KMS-11 (cell line): Measurements from ENCODE around the gene THSD1.

Experiments
- H2AFZ ChIP-seq: fragments of 200-600 bp; sonication (generic); 2 replicates; pipeline ENCODE4 v1.6.1; 2016; ENCODE audit warnings: antibody characterized with exemption, mixed run types, low read depth
- H3K27ac ChIP-seq: fragments of 200-600 bp; sonication (generic); 2 replicates; pipeline ENCODE4 v1.6.1; 2016; ENCODE audit warnings: mild to moderate bottlenecking, mixed run types
- H3K27me3 ChIP-seq: fragments of 200-600 bp; sonication (generic); 2 replicates; pipeline ENCODE4 v1.6.1; 2017; ENCODE audit warnings: mild to moderate bottlenecking, low read depth, mixed run types, moderate library complexity; ENCODE audit not compliant: insufficient read depth
- H3K36me3 ChIP-seq: fragments of 200-600 bp; sonication (generic); 2 replicates; pipeline ENCODE4 v1.6.1; 2017; ENCODE audit warnings: mild to moderate bottlenecking, mixed run types; ENCODE audit not compliant: insufficient read depth
- H3K4me1 ChIP-seq: fragments of 200-600 bp; sonication (generic); 2 replicates; pipeline ENCODE4 v1.6.1; 2016; ENCODE audit warnings: mild to moderate bottlenecking, low read depth, mixed run types; ENCODE audit not compliant: poor library complexity, severe bottlenecking
- H3K4me2 ChIP-seq: fragments of 200-600 bp; sonication (generic); 2 replicates; pipeline ENCODE4 v1.7.0; 2016; ENCODE audit warnings: mild to moderate bottlenecking, mixed run types
- H3K4me3 ChIP-seq: fragments of 200-600 bp; sonication (generic); IDR thresholded peaks from 2 replicates; pipeline ENCODE4 v1.6.1; 2017; ENCODE audit warnings: low read depth, low read length, mixed read lengths; ENCODE audit not compliant: insufficient read depth
- H3K79me2 ChIP-seq: fragments of 200-600 bp; sonication (generic); 2 replicates; pipeline ENCODE4 v1.6.1; 2016; ENCODE audit warnings: low read depth, mixed run types; ENCODE audit not compliant: insufficient read depth
- H3K9ac ChIP-seq: fragments of 200-600 bp; sonication (generic); 2 replicates; pipeline ENCODE4 v1.6.1; 2016; ENCODE audit warnings: mild to moderate bottlenecking, mixed run types
- H4K20me1 ChIP-seq: fragments of 200-600 bp; sonication (generic); 2 replicates; pipeline ENCODE4 v1.6.1; 2016; ENCODE audit warnings: mild to moderate bottlenecking, mixed run types; ENCODE audit not compliant: insufficient read depth
- TF ChIP-seq, protein P1 (sequence below): fragments of 200-600 bp; sonication (generic); conservative IDR thresholded peaks from 2 replicates; pipeline ENCODE4 v1.6.1; 2017; ENCODE audit warnings: low read depth, mild to moderate bottlenecking, antibody characterized with exemption, low read length, moderate library complexity, mixed read lengths

Gene THSD1, protein sequence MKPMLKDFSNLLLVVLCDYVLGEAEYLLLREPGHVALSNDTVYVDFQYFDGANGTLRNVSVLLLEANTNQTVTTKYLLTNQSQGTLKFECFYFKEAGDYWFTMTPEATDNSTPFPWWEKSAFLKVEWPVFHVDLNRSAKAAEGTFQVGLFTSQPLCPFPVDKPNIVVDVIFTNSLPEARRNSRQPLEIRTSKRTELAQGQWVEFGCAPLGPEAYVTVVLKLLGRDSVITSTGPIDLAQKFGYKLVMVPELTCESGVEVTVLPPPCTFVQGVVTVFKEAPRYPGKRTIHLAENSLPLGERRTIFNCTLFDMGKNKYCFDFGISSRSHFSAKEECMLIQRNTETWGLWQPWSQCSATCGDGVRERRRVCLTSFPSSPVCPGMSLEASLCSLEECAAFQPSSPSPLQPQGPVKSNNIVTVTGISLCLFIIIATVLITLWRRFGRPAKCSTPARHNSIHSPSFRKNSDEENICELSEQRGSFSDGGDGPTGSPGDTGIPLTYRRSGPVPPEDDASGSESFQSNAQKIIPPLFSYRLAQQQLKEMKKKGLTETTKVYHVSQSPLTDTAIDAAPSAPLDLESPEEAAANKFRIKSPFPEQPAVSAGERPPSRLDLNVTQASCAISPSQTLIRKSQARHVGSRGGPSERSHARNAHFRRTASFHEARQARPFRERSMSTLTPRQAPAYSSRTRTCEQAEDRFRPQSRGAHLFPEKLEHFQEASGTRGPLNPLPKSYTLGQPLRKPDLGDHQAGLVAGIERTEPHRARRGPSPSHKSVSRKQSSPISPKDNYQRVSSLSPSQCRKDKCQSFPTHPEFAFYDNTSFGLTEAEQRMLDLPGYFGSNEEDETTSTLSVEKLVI

DNA sequence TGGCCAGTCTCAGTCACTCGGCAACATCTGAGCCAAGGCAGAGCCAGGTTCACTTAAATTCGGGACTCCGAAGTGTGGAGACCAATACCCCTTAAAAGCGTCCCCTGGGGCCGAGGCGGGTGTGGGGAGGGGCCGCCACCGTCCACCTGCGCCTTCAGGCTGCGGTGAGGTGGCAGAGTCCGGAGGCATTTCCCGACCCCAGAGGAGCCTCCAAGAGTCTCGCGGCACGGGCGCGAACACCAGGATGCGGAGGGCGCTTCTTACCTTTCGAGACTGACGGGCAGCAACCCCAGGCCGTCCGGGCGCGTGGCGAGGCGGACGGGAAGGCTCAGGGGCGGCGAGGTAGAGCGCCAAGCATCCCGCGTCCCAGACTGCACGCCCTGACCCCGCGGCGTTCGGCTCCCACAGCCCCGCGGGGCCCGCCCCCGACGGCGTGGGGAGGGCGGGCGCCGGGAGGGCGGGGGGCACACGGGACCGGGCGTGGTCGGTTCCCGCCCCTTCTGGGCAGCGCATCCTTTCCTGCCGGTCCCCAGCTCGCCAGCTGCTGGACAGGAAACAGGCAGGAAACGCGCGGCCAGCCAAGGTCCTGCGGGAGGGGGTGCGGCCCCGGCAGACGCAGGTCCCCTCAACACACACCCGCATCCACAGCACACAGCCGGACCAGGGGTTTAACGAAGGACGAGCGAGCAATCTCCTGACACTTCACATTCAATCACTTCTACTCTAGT, at the start of gene THSD1:
Gene THSD1, minus strand, starts transcription at position 406 of the 728 bp plus-strand sequence. CDS start 3,572 bp downstream, outside the sequence.
- Histone ChIP-seq H3K4me2 (no peak within 1 kb of the TSS), H3K79me2 (no peaks in the 10 kb centered on the region), H4K20me1 (no peaks in the 10 kb centered on the region), H2AFZ (no peak within 1 kb of the TSS), H3K4me3 (no peak within 1 kb of the TSS), H3K4me1 (no peaks in the 10 kb centered on the region), H3K27me3 (no peaks in the 10 kb centered on the region), H3K27ac (no peak within 1 kb of the TSS), H3K9ac (no peak within 1 kb of the TSS), H3K36me3 (no peaks in the 10 kb centered on the region)
- TF ChIP-seq, protein P1, sequence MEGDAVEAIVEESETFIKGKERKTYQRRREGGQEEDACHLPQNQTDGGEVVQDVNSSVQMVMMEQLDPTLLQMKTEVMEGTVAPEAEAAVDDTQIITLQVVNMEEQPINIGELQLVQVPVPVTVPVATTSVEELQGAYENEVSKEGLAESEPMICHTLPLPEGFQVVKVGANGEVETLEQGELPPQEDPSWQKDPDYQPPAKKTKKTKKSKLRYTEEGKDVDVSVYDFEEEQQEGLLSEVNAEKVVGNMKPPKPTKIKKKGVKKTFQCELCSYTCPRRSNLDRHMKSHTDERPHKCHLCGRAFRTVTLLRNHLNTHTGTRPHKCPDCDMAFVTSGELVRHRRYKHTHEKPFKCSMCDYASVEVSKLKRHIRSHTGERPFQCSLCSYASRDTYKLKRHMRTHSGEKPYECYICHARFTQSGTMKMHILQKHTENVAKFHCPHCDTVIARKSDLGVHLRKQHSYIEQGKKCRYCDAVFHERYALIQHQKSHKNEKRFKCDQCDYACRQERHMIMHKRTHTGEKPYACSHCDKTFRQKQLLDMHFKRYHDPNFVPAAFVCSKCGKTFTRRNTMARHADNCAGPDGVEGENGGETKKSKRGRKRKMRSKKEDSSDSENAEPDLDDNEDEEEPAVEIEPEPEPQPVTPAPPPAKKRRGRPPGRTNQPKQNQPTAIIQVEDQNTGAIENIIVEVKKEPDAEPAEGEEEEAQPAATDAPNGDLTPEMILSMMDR, result no peak

DNA sequence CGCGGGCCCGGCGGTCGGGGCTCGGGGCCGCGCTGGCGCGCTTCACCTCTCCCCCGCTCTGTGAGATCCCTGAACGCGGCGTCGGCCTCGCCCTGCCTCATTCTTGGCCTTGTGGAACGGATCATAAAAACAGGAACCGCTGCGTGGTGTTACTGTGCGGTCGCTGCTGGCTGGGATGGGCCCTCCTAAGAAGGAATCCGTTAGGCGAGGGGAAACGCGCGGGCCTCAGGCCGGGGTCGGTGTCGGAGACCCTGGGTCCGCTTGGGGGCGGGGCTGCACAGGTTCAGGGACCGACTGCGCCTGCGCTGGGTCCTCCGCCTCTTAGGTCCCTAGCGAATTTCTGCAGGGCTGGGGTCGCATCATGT, 49.7 kb upstream of the THSD1 start:
- Histone ChIP-seq H3K4me2 (peak overlapping the region; percentile 85), H3K4me1 (peaks cover 67% of the 10 kb centered on the region), H3K79me2 (peaks cover 62% of the 10 kb centered on the region), H3K9ac (peak overlapping the region; percentile 80), H3K36me3 (peaks cover 10% of the 10 kb centered on the region; the same call in 1 of the 2 replicates), H2AFZ (peak overlapping the region; percentile 44), H3K27me3 (no peaks in the 10 kb centered on the region), H3K27ac (peak overlapping the region; percentile 98), H3K4me3 (no peak overlapping the region), H4K20me1 (no peaks in the 10 kb centered on the region)
- TF ChIP-seq, protein P1, result no peak

DNA sequence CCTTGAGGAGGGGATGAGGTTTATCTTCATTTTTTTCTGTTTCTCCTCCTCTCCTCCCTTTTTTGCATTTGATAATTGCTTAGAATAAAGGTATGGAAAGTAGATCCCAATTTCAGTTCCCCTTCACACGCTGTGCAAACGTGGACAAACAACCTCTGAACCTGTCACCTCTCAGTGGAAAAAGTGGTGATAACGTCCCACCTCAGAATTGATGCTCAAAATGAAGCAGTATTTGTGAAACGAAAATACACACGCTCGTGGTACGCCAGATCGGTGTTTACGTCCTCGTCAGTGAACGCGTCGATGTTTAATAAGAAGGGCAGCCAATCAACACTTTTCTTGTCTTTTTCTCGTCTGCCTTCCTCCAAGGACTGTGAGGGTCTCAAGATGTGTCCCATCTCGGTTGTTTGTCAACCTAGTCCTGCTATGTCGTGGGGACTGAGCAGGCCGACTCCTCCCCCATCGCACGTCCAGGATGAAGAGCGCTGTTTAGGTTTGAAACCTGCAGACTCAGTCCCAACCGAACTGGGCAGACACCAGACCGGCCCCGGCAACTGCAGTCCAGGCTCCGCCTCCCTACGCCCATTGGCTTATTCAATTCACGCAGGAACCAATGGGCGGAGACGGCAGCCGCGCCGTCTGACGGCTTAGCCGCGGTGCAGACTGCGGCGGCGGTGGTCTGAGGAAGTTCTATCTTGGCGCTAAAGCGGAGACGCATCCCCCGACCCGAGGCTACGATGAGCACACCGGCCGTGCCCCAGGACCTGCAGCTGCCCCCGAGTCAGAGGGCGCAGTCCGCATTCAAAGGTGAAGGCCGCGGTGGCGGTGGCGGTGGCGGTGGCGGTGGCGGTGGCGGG, 49.1 kb upstream of the THSD1 start, which contains the start of gene CKAP2:
Gene CKAP2, plus strand, starts transcription at position 659 of the 857 bp plus-strand sequence. Its CDS starts 79 bp downstream, at position 738.
- H3K4me2 ChIP-seq, result peak within 1 kb of the TSS; percentile 95
- H3K4me1 ChIP-seq, result peaks cover 61% of the 10 kb centered on the region
- H4K20me1 ChIP-seq, result no peaks in the 10 kb centered on the region
- peak within 1 kb of the TSS; percentile 80 for H3K9ac ChIP-seq
- peak within 1 kb of the TSS; percentile 25 for H3K4me3 ChIP-seq
- peak within 1 kb of the TSS; percentile 44 for H2AFZ ChIP-seq
- H3K36me3 ChIP-seq, result peaks cover 10% of the 10 kb centered on the region; the same call in 1 of the 2 replicates
- peak within 1 kb of the TSS; percentile 98 for H3K27ac ChIP-seq
- H3K27me3 ChIP-seq, result no peaks in the 10 kb centered on the region
- H3K79me2 ChIP-seq, result peaks cover 56% of the 10 kb centered on the region
- TF ChIP-seq, protein P1, result no peak
